OCI-LY1 (cell line): ENCODE results near the gene YARS1.

Experiments used
- H2AFZ ChIP-seq: fragments of 200-600 bp; sonication (generic), shearing (Covaris generic); 2 replicates; pipeline ENCODE4 v1.6.0; 2014; ENCODE audit warnings: antibody characterized with exemption, mild to moderate bottlenecking, low read length
- H3F3A ChIP-seq: fragments of 200-600 bp; sonication (generic), shearing (Covaris generic); 2 replicates; pipeline ENCODE4 v1.6.0; 2014; ENCODE audit warnings: mild to moderate bottlenecking, antibody characterized with exemption, low read length, moderate library complexity; ENCODE audit not compliant: insufficient read depth
- H3K27ac ChIP-seq: fragments of 200-600 bp; sonication (generic); 2 replicates; pipeline ENCODE4 v1.5.1; 2014; ENCODE audit warnings: low read length, mixed run types, mild to moderate bottlenecking, low read depth; ENCODE audit not compliant: poor library complexity, severe bottlenecking
- H3K27me3 ChIP-seq: fragments of 200-600 bp; sonication (generic); 2 replicates; pipeline ENCODE4 v1.6.0; 2014; ENCODE audit warnings: antibody characterized with exemption, mild to moderate bottlenecking, low read length, moderate library complexity; ENCODE audit not compliant: insufficient read depth
- H3K36me3 ChIP-seq: fragments of 200-600 bp; sonication (generic); 2 replicates; pipeline ENCODE4 v1.6.1; 2014; ENCODE audit warnings: mild to moderate bottlenecking, antibody characterized with exemption, low read length, moderate library complexity, mixed read lengths; ENCODE audit not compliant: insufficient read depth
- H3K4me1 ChIP-seq: fragments of 200-600 bp; sonication (generic); 2 replicates; pipeline ENCODE4 v1.5.1; 2014; ENCODE audit warnings: mild to moderate bottlenecking, low read length, moderate library complexity; ENCODE audit not compliant: insufficient read depth, severe bottlenecking
- H3K4me2 ChIP-seq: fragments of 200-600 bp; sonication (generic), shearing (Covaris generic); 2 replicates; pipeline ENCODE4 v1.6.1; 2014; ENCODE audit warnings: low read length
- H3K4me3 ChIP-seq: fragments of 200-600 bp; sonication (generic); 2 replicates; pipeline ENCODE4 v1.5.1; 2014; ENCODE audit warnings: low read length, low read depth, mild to moderate bottlenecking, mixed read lengths; ENCODE audit not compliant: poor library complexity, severe bottlenecking
- H3K79me2 ChIP-seq: fragments of 200-600 bp; shearing (Covaris generic); 2 replicates; pipeline ENCODE4 v1.6.1; 2016; ENCODE audit warnings: mixed run types, low read length, mixed read lengths; ENCODE audit not compliant: insufficient read depth
- H3K9ac ChIP-seq: fragments of 200-600 bp; sonication (generic), shearing (Covaris generic); 2 replicates; pipeline ENCODE4 v1.6.1; 2014; ENCODE audit warnings: mild to moderate bottlenecking, low read length, mixed read lengths
- H3K9me2 ChIP-seq: fragments of 200-600 bp; sonication (generic), shearing (Covaris generic); 2 replicates; pipeline ENCODE4 v1.6.1; 2014; ENCODE audit warnings: low read depth, mild to moderate bottlenecking, low read length, mixed read lengths
- H3K9me3 ChIP-seq: fragments of 200-600 bp; shearing (Covaris generic); 2 replicates; pipeline ENCODE4 v1.6.1; 2014; ENCODE audit warnings: low read length, mixed read lengths
- H4K20me1 ChIP-seq: fragments of 200-600 bp; sonication (generic), shearing (Covaris generic); 2 replicates; pipeline ENCODE4 v1.6.0; 2016; ENCODE audit warnings: mild to moderate bottlenecking, low read length; ENCODE audit not compliant: insufficient read depth
- EZH2 ChIP-seq: fragments of 200-600 bp; sonication (generic), shearing (Covaris generic); IDR thresholded peaks from 2 replicates; pipeline ENCODE4 v1.8.0; 2017; ENCODE audit warnings: borderline replicate concordance, mixed run types, mild to moderate bottlenecking, antibody characterized with exemption, low read length, moderate library complexity, mixed read lengths
- TF ChIP-seq, protein P1 (sequence below): fragments of 200-600 bp; sonication (generic), shearing (Covaris generic); IDR thresholded peaks from 2 replicates; pipeline ENCODE4 v1.5.1; 2017; ENCODE audit warnings: mild to moderate bottlenecking, antibody characterized with exemption, low read length, moderate library complexity, mixed read lengths

YARS1 gene

DNA sequence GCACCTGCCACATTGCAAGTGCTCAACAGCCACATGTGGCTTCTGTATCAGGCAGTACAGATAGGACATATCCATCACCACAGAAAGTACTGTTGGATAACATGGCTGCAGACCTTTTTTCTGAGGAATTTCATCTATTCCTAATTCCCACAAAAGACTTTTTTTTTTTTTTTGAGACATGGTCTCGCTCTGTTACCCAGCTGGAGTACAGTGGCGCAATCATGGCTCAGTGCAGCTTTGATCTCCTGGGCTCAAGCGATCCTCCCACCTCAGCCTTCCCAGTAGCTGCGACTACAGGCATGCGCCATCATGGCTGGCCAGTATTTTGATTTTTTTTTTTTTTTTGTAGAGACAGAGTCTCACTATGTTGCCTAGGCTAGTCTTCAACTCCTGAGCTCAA is 33.3 kb downstream of the YARS1 start:
- Histone ChIP-seq H3K27ac (no peak overlapping the region), H3K9me3 (no peaks in the 10 kb centered on the region), H3F3A (no peaks in the 10 kb centered on the region), H3K9ac (no peak overlapping the region), H3K9me2 (no peaks in the 10 kb centered on the region), H3K4me2 (no peak overlapping the region), H3K79me2 (no peaks in the 10 kb centered on the region), H3K4me3 (no peak overlapping the region), H3K36me3 (peaks cover 87% of the 10 kb centered on the region), H3K27me3 (no peaks in the 10 kb centered on the region), H3K4me1 (no peaks in the 10 kb centered on the region), H4K20me1 (no peaks in the 10 kb centered on the region), H2AFZ (no peak overlapping the region)
- TF ChIP-seq, protein P1, sequence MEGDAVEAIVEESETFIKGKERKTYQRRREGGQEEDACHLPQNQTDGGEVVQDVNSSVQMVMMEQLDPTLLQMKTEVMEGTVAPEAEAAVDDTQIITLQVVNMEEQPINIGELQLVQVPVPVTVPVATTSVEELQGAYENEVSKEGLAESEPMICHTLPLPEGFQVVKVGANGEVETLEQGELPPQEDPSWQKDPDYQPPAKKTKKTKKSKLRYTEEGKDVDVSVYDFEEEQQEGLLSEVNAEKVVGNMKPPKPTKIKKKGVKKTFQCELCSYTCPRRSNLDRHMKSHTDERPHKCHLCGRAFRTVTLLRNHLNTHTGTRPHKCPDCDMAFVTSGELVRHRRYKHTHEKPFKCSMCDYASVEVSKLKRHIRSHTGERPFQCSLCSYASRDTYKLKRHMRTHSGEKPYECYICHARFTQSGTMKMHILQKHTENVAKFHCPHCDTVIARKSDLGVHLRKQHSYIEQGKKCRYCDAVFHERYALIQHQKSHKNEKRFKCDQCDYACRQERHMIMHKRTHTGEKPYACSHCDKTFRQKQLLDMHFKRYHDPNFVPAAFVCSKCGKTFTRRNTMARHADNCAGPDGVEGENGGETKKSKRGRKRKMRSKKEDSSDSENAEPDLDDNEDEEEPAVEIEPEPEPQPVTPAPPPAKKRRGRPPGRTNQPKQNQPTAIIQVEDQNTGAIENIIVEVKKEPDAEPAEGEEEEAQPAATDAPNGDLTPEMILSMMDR = no peak
- no peak for TF ChIP-seq EZH2

DNA sequence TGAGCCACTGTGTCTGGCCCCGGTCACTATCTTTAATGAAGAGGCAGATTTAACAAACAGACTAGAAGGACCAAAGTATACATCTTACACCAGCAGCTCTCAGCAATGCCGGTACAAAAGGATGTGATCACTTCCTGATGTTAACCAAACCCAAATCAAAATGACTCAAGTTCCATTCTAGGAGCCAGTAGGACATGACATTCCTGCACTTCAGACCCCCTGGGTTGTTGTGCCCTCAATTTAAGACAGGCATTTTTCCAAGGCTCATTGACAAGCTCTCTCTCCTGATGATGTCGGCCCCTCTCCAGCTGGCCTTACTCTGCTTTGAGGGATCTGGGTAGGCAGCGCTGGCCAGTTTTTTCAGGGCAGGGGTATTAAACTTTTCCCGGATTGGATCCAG is 35.1 kb downstream of the YARS1 start:
- Histone ChIP-seq H3K27ac (no peak overlapping the region), H3K4me1 (no peaks in the 10 kb centered on the region), H2AFZ (no peak overlapping the region), H3F3A (no peaks in the 10 kb centered on the region), H3K9ac (no peak overlapping the region), H3K79me2 (no peaks in the 10 kb centered on the region), H3K9me3 (no peaks in the 10 kb centered on the region), H3K4me3 (no peak overlapping the region), H3K36me3 (peaks cover 88% of the 10 kb centered on the region), H4K20me1 (no peaks in the 10 kb centered on the region), H3K27me3 (no peaks in the 10 kb centered on the region), H3K9me2 (no peaks in the 10 kb centered on the region), H3K4me2 (no peak overlapping the region)
- no peak for TF ChIP-seq EZH2
- TF ChIP-seq, protein P1 = no peak

- no peaks in the 10 kb centered on the region for H3K9me2 ChIP-seq
- no peaks in the 10 kb centered on the region for H3K9me3 ChIP-seq
- H3K4me3 ChIP-seq = no peak overlapping the region
- no peaks in the 10 kb centered on the region for H3K27me3 ChIP-seq
- TF ChIP-seq EZH2 = no peak
- TF ChIP-seq, protein P1 = no peak
- H3F3A ChIP-seq = no peaks in the 10 kb centered on the region
- no peaks in the 10 kb centered on the region for H4K20me1 ChIP-seq
- no peak overlapping the region for H2AFZ ChIP-seq
- no peaks in the 10 kb centered on the region for H3K4me1 ChIP-seq
- H3K79me2 ChIP-seq = no peaks in the 10 kb centered on the region
- peaks cover 85% of the 10 kb centered on the region for H3K36me3 ChIP-seq
- H3K9ac ChIP-seq = no peak overlapping the region
- no peak overlapping the region for H3K4me2 ChIP-seq
- no peak overlapping the region for H3K27ac ChIP-seq
Observed at GRCh38 chr1:32780628-32781234, 36.4 kb downstream of the YARS1 start.
